GM18870 (cell line): ENCODE data around the gene CPVL.
"Not testable (repeated sequence)": the region's sequence is repeated elsewhere in the genome, so short reads cannot be mapped to it uniquely, and the experiment has no call there.

Source experiments
- ATAC-seq: cut with Tn5 transposase; IDR thresholded peaks from one replicate; pipeline ENCODE4 v1.9.1; 2021; ENCODE audit warnings: moderate library complexity; ENCODE audit not compliant: unreplicated experiment

Gene CPVL

GRCh38 chr7:29095631-29096445, 50.5 kb downstream of the CPVL start:
- no peak for ATAC-seq

- ATAC-seq, result not testable (repeated sequence)
Observed at GRCh38 chr7:29093091-29093490, 53.2 kb downstream of the CPVL start.

GRCh38 chr7:29091715-29092114, 54.6 kb downstream of the CPVL start:
- no peak for ATAC-seq

GRCh38 chr7:29090836-29091601, 55.3 kb downstream of the CPVL start:
- no peak for ATAC-seq

GRCh38 chr7:29090151-29090805, 56.1 kb downstream of the CPVL start:
- no peak for ATAC-seq

GRCh38 chr7:29087840-29088170, 58.5 kb downstream of the CPVL start:
- ATAC-seq, result no peak

GRCh38 chr7:29086545-29086944, 59.8 kb downstream of the CPVL start:
- no peak for ATAC-seq

- peak; percentile 88 for ATAC-seq
Observed at GRCh38 chr7:29084832-29085231, 61.5 kb downstream of the CPVL start.

- ATAC-seq, result no peak
Observed at GRCh38 chr7:29080803-29081202, 65.5 kb downstream of the CPVL start.

- ATAC-seq, result no peak
Observed at GRCh38 chr7:29078311-29079260, 67.8 kb downstream of the CPVL start.

GRCh38 chr7:29077854-29078253, 68.5 kb downstream of the CPVL start:
- ATAC-seq, result no peak

GRCh38 chr7:29077176-29077575, 69.2 kb downstream of the CPVL start:
- no peak for ATAC-seq

- no peak for ATAC-seq
Observed at GRCh38 chr7:29076631-29077030, 69.7 kb downstream of the CPVL start.

GRCh38 chr7:29075606-29076005, 70.7 kb downstream of the CPVL start:
- ATAC-seq, result no peak

GRCh38 chr7:29071203-29071874, 75.0 kb downstream of the CPVL start:
- ATAC-seq, result no peak

- ATAC-seq, result no peak
Observed at GRCh38 chr7:29066641-29067040, 79.7 kb downstream of the CPVL start.

- no peak for ATAC-seq
Observed at GRCh38 chr7:29065181-29065857, 81.0 kb downstream of the CPVL start.

GRCh38 chr7:29063872-29064271, 82.5 kb downstream of the CPVL start:
- ATAC-seq, result no peak

GRCh38 chr7:29063236-29063635, 83.1 kb downstream of the CPVL start:
- no peak for ATAC-seq
